Activated CD4-positive, alpha-beta T cell treated with anti-CD3 and anti-CD28 coated beads, Interleukin-10, Interleukin-2, amounts not matched to agents 100 ng/mL and 50 ng/mL, durations not matched to agents 16 hours and 8 hours (primary cell): ENCODE measurements around the gene CTSL.

Source experiments
- DNase-seq: peaks from one replicate; pipeline ENCODE4 v3.0.0-alpha.2; 2020

CTSL gene

GRCh38 chr9:87725900-87726709 lies at the start of gene CTSL:
CTSL (plus strand) TSS chr9:87726119; CDS start chr9:87727604, 1,485 bp downstream.
- DNase-seq, result peak; percentile 51

- no peak for DNase-seq
Measured at GRCh38 chr9:87676976-87677775, 48.7 kb upstream of the CTSL start.

GRCh38 chr9:87677776-87678587 lies 47.9 kb upstream of the CTSL start:
- no peak for DNase-seq

GRCh38 chr9:87678650-87679355 lies 47.1 kb upstream of the CTSL start:
- peak; percentile 44 for DNase-seq

GRCh38 chr9:87681271-87682061 lies 44.5 kb upstream of the CTSL start:
- DNase-seq, result no peak

GRCh38 chr9:87682085-87682484 lies 43.8 kb upstream of the CTSL start:
- DNase-seq, result no peak

- DNase-seq, result no peak
Measured at GRCh38 chr9:87682618-87683017, 43.3 kb upstream of the CTSL start.

- no peak for DNase-seq
Measured at GRCh38 chr9:87683751-87684626, 41.9 kb upstream of the CTSL start.

- DNase-seq, result no peak
Measured at GRCh38 chr9:87684627-87685219, 41.2 kb upstream of the CTSL start.

GRCh38 chr9:87685441-87685840 lies 40.5 kb upstream of the CTSL start:
- DNase-seq, result no peak

GRCh38 chr9:87685871-87686519 lies 39.9 kb upstream of the CTSL start:
- no peak for DNase-seq

- no peak for DNase-seq
Measured at GRCh38 chr9:87686520-87687090, 39.3 kb upstream of the CTSL start.

- DNase-seq, result no peak
Measured at GRCh38 chr9:87687207-87687606, 38.7 kb upstream of the CTSL start.

GRCh38 chr9:87694236-87694755 lies 31.6 kb upstream of the CTSL start:
- no peak for DNase-seq

GRCh38 chr9:87695523-87695922 lies 30.4 kb upstream of the CTSL start:
- no peak for DNase-seq

- DNase-seq, result peak; percentile 20
Measured at GRCh38 chr9:87696641-87697040, 29.3 kb upstream of the CTSL start.

- DNase-seq, result no peak
Measured at GRCh38 chr9:87698069-87698809, 27.7 kb upstream of the CTSL start.

GRCh38 chr9:87699835-87700234 lies 26.1 kb upstream of the CTSL start:
- DNase-seq, result no peak
